H1 (cell line): Measurements from ENCODE around the gene PDE1A. TPM values are rescaled to one million over a fixed set of nuclear protein-coding genes. Genes with fewer than 3 reads are reported as not detected.

Source experiments
- CTCF ChIA-PET: fragments of 300-600 bp; sonication (Branson Sonifier 250); formaldehyde crosslinking; loops from one replicate; lab custom pipeline; 2021; ENCODE audit not compliant: partially characterized antibody; lab: Charles Lee
- POLR2A ChIA-PET: fragments of 300-600 bp; sonication (Branson Sonifier 250); formaldehyde crosslinking; loops from one replicate; lab custom pipeline; 2021; ENCODE audit warnings: inconsistent platforms; ENCODE audit not compliant: partially characterized antibody; lab: Charles Lee
- DNase-seq, 2 experiments: peaks; one replicate each; pipeline versions ENCODE4 v3.0.0 to v3.0.0-alpha.2; 2010 to 2022; ENCODE audit warnings: low spot score in 2 of 2, low read depth in 1 of 2, mixed read lengths in 1 of 2
- FAIRE-seq: peaks from 2 replicates; lab custom pipeline; 2011; peaks lifted over from hg19 to GRCh38; lab: Jason Lieb, UNC
- H2AFZ ChIP-seq: 2 replicates; pipeline ENCODE4 v1.8.1; 2012; ENCODE audit warnings: low read length, inconsistent platforms
- H2AK5ac ChIP-seq: 2 replicates; pipeline ENCODE4 v1.6.1; 2013; ENCODE audit warnings: low read depth, low read length
- H2BK120ac ChIP-seq: replicated peaks from 2 replicates; pipeline ENCODE3; 2013; ENCODE audit warnings: low read depth, low read length, inconsistent platforms
- H2BK12ac ChIP-seq: 2 replicates; pipeline ENCODE4 v1.6.1; 2013; ENCODE audit warnings: low read depth, low read length
- H2BK15ac ChIP-seq: 2 replicates; pipeline ENCODE4 v1.6.1; 2013; ENCODE audit warnings: low read length
- H2BK20ac ChIP-seq: 2 replicates; pipeline ENCODE4 v1.6.1; 2013; ENCODE audit warnings: low read length
- H2BK5ac ChIP-seq: 2 replicates; pipeline ENCODE4 v1.6.1; 2013; ENCODE audit warnings: low read depth, low read length
- H3K14ac ChIP-seq: 2 replicates; pipeline ENCODE4 v1.6.1; 2013; ENCODE audit warnings: inconsistent platforms; ENCODE audit not compliant: insufficient read length
- H3K18ac ChIP-seq: 2 replicates; pipeline ENCODE4 v1.6.1; 2013; ENCODE audit warnings: low read length; ENCODE audit errors: extremely low read depth
- H3K23ac ChIP-seq: 2 replicates; pipeline ENCODE4 v1.6.1; 2013; ENCODE audit warnings: inconsistent platforms; ENCODE audit not compliant: insufficient read length
- H3K23me2 ChIP-seq: 2 replicates; pipeline ENCODE4 v1.6.1; 2013; ENCODE audit warnings: low read depth, low read length
- H3K27ac ChIP-seq: 2 replicates; pipeline ENCODE4 v1.6.1; 2011; ENCODE audit warnings: low read depth, low read length, inconsistent platforms
- H3K27me3 ChIP-seq, 4 experiments: replicated peaks in 1 of 4; 1 replicate in 1 of 4; 2 replicates in 3 of 4; pipeline versions ENCODE4 v1.6.1 to v1.8.1; 2011 to 2013; ENCODE audit warnings: low read length in 3 of 4, mild to moderate bottlenecking in 3 of 4, inconsistent platforms in 2 of 4, mixed read lengths in 2 of 4, moderate library complexity in 1 of 4; ENCODE audit not compliant: control insufficient read depth in 3 of 4, insufficient read depth in 3 of 4; ENCODE audit errors: extremely low read depth in 1 of 4
- H3K36me3 ChIP-seq, 4 experiments: 2 replicates each; pipeline versions ENCODE4 v1.6.1 to v1.8.1; 2011 to 2013; ENCODE audit warnings: mild to moderate bottlenecking in 4 of 4, low read length in 3 of 4, moderate library complexity in 2 of 4, control low read depth in 1 of 4, inconsistent platforms in 1 of 4; ENCODE audit not compliant: insufficient read depth in 4 of 4, control insufficient read depth in 2 of 4
- H3K4ac ChIP-seq: replicated peaks from 2 replicates; pipeline ENCODE3; 2013; ENCODE audit warnings: low read length, low read depth, mixed read lengths, inconsistent platforms; ENCODE audit not compliant: insufficient read length
- H3K4me1 ChIP-seq, 4 experiments: replicated peaks in 1 of 4; 1 replicate in 1 of 4; 2 replicates in 3 of 4; pipeline versions ENCODE4 v1.6.1 to v1.8.1; 2011 to 2013; ENCODE audit warnings: low read length in 3 of 4, inconsistent platforms in 2 of 4, mixed read lengths in 1 of 4; ENCODE audit not compliant: insufficient read depth in 4 of 4, control insufficient read depth in 3 of 4
- H3K4me2 ChIP-seq, 2 experiments: 2 replicates each; pipeline versions ENCODE4 v1.6.1 to v1.8.1; 2011 to 2013; ENCODE audit warnings: low read depth in 2 of 2, low read length in 2 of 2, control low read depth in 1 of 2, inconsistent platforms in 1 of 2, mild to moderate bottlenecking in 1 of 2; ENCODE audit not compliant: insufficient read depth in 1 of 2
- H3K4me3 ChIP-seq, 4 experiments: fragments of 200-600, 300-600 bp in 1 of 4; sonication (generic), shearing (Covaris generic), sonication (Bioruptor Twin) in 1 of 4; 2 replicates each; pipeline versions ENCODE4 v1.5.1 to v1.8.1; 2011 to 2016; ENCODE audit warnings: low read length in 4 of 4, low read depth in 3 of 4, control low read depth in 2 of 4, inconsistent platforms in 2 of 4, mild to moderate bottlenecking in 2 of 4, mixed read lengths in 1 of 4, moderate library complexity in 1 of 4; ENCODE audit not compliant: insufficient read depth in 2 of 4; ENCODE audit errors: extremely low read depth in 1 of 4
- H3K56ac ChIP-seq: replicated peaks from 2 replicates; pipeline ENCODE3; 2013; ENCODE audit warnings: low read depth, mild to moderate bottlenecking, mixed read lengths, low read length, inconsistent platforms; ENCODE audit not compliant: insufficient read length
- H3K79me1 ChIP-seq: 2 replicates; pipeline ENCODE4 v1.6.1; 2013; ENCODE audit warnings: low read depth, low read length, control low read depth
- H3K79me2 ChIP-seq, 2 experiments: 2 replicates each; pipeline versions ENCODE4 v1.6.1 to v1.8.1; 2012 to 2013; ENCODE audit warnings: low read length in 2 of 2, mild to moderate bottlenecking in 2 of 2, inconsistent platforms in 1 of 2; ENCODE audit not compliant: insufficient read depth in 2 of 2, control insufficient read depth in 1 of 2
- H3K9ac ChIP-seq, 4 experiments: replicated peaks in 1 of 4; 1 replicate in 1 of 4; 2 replicates in 3 of 4; pipeline versions ENCODE4 v1.6.1 to v1.8.1; 2011 to 2013; ENCODE audit warnings: low read depth in 3 of 4, low read length in 3 of 4, control low read depth in 2 of 4, mild to moderate bottlenecking in 2 of 4, moderate library complexity in 2 of 4, inconsistent platforms in 1 of 4; ENCODE audit errors: extremely low read depth in 1 of 4
- H3K9me3 ChIP-seq, 2 experiments: 2 replicates each; pipeline versions ENCODE4 v1.6.1 to v1.8.1; 2012 to 2013; ENCODE audit warnings: mild to moderate bottlenecking in 2 of 2, moderate library complexity in 2 of 2, control low read depth in 1 of 2, inconsistent platforms in 1 of 2, low read depth in 1 of 2, low read length in 1 of 2, mixed read lengths in 1 of 2; ENCODE audit not compliant: insufficient read depth in 2 of 2
- H4K20me1 ChIP-seq, 2 experiments: replicated peaks in 1 of 2; 2 replicates each; pipeline versions ENCODE3 to v1.8.1; 2011 to 2013; ENCODE audit warnings: inconsistent platforms in 2 of 2, low read length in 2 of 2, mild to moderate bottlenecking in 1 of 2; ENCODE audit not compliant: insufficient read depth in 2 of 2, control insufficient read depth in 1 of 2
- H4K5ac ChIP-seq: 2 replicates; pipeline ENCODE4 v1.6.1; 2013; ENCODE audit warnings: low read length, low read depth, mixed read lengths, inconsistent platforms; ENCODE audit not compliant: insufficient read length
- H4K8ac ChIP-seq: 2 replicates; pipeline ENCODE4 v1.8.0; 2013; ENCODE audit warnings: mild to moderate bottlenecking, moderate library complexity, low read length, inconsistent platforms; ENCODE audit not compliant: insufficient read depth; ENCODE audit errors: extremely low read depth
- H4K91ac ChIP-seq: replicated peaks from 2 replicates; pipeline ENCODE3; 2013; ENCODE audit warnings: low read length, mixed read lengths, inconsistent platforms; ENCODE audit not compliant: insufficient read length
- GTF2F1 ChIP-seq: IDR thresholded peaks from 2 replicates; pipeline ENCODE4 v1.6.1; 2012; ENCODE audit warnings: low read depth, low read length, improper control_type of control experiment, borderline replicate concordance
- POLR2A ChIP-seq, 2 experiments: IDR thresholded peaks; 1 replicate in 1 of 2; 2 replicates in 1 of 2; pipeline ENCODE4 v1.6.1; 2011; ENCODE audit warnings: low read depth in 2 of 2, low read length in 2 of 2, mild to moderate bottlenecking in 2 of 2; ENCODE audit errors: control extremely low read depth in 1 of 2
- RAD21 ChIP-seq, 2 experiments: IDR thresholded peaks in 1 of 2; conservative IDR thresholded peaks in 1 of 2; 2 replicates each; pipeline ENCODE4 v1.6.1; 2011; ENCODE audit warnings: low read depth in 2 of 2, low read length in 2 of 2, improper control_type of control experiment in 1 of 2, inconsistent platforms in 1 of 2, mild to moderate bottlenecking in 1 of 2, moderate library complexity in 1 of 2
- SIX5 ChIP-seq: IDR thresholded peaks from 2 replicates; pipeline ENCODE4 v1.6.1; 2011; ENCODE audit warnings: mild to moderate bottlenecking, low read depth, low read length
- SP2 ChIP-seq: IDR thresholded peaks from 2 replicates; pipeline ENCODE4 v1.6.1; 2012; ENCODE audit warnings: mild to moderate bottlenecking, low read length, inconsistent platforms
- SRF ChIP-seq: IDR thresholded peaks from 2 replicates; pipeline ENCODE4 v1.6.1; 2011; ENCODE audit warnings: mild to moderate bottlenecking, low read depth, low read length, moderate library complexity
- WGBS, 2 experiments: shearing (Covaris generic) in 1 of 2; methylation state at CpG; one replicate each; pipeline versions ENCODE4 v1.1.6 to v1.1.7; 2013 to 2015; ENCODE audit warnings: low lambda C conversion rate in 2 of 2, mixed read lengths in 2 of 2, inconsistent platforms in 1 of 2, low coverage in 1 of 2, missing lambda C conversion rate in 1 of 2; ENCODE audit not compliant: insufficient replicate concordance in 2 of 2, insufficient coverage in 1 of 2, insufficient read length in 1 of 2; ENCODE audit errors: extremely low coverage in 1 of 2, missing lambda C conversion rate in 1 of 2; 5-methylcytosine and 5-hydroxymethylcytosine counted together
- polyA plus RNA-seq, 7 experiments: library from polyadenylated mRNA; depleted of rRNA in 3 of 7; stranded (reverse) in 5 of 7; unstranded in 2 of 7; fragments of >200 nt in 5 of 7; fragments of 200-250 nt in 2 of 7; gene quantifications; 1 replicate in 5 of 7; 2 replicates in 1 of 7; 4 replicates in 1 of 7; pipeline versions ENCODE4 v1.2.1 to v1.2.3, GENCODE V29; 2011 to 2013; ENCODE audit warnings: missing spikeins in 2 of 7, mixed read lengths in 2 of 7
- total RNA-seq: library from RNA; stranded (reverse); fragmentation: NEBNext Ultra II Directional; extraction: Animal tissue kit (Norgen Biotek cat#: 25700); gene quantifications from 2 replicates; pipeline ENCODE4 v1.2.1, GENCODE V29; 2021

PDE1A gene
- total and polyA plus RNA-seq, 2 of the 8 experiments (the other 6 are each of a cell fraction or from before 2014, with no cell fraction given) = 0.34 TPM; not detected in 1

GRCh38 chr2:182404975-182405561 is 21.8 kb downstream of the PDE1A start:
- H3K4me3 ChIP-seq = no peak overlapping the region
- H2BK20ac ChIP-seq = no peak overlapping the region
- ChIA-PET POLR2A (no interaction called here), CTCF (interaction anchor here (0.6 kb wide), 1 partner anchor 119 kb away, joined by 6 read pairs; no protein-coding TSS in a partner anchor)
- no peaks in the 10 kb centered on the region for H3K79me2 ChIP-seq
- WGBS, 2 experiments = 88% methylated on average over 2 of the region's 2 CpGs; no CpG with 5 or more reads in 1 of the 2 experiments
- no peaks in the 10 kb centered on the region for H3K9me3 ChIP-seq
- DNase-seq (no peak), FAIRE-seq (no peak)
- H3K9ac ChIP-seq = no peak overlapping the region
- H3K23me2 ChIP-seq = no peaks in the 10 kb centered on the region
- H2AFZ ChIP-seq = no peak overlapping the region
- no peak overlapping the region for H2BK120ac ChIP-seq
- H4K91ac ChIP-seq = no peak overlapping the region
- no peak overlapping the region for H3K23ac ChIP-seq
- H3K4me2 ChIP-seq = no peak overlapping the region
- no peaks in the 10 kb centered on the region for H3K27me3 ChIP-seq
- no peak overlapping the region for H2BK15ac ChIP-seq
- H4K5ac ChIP-seq = no peak overlapping the region
- H3K4ac ChIP-seq = no peak overlapping the region
- H2BK12ac ChIP-seq = no peak overlapping the region
- no peaks in the 10 kb centered on the region for H3K4me1 ChIP-seq
- H4K20me1 ChIP-seq = no peaks in the 10 kb centered on the region
- no peak overlapping the region for H2BK5ac ChIP-seq
- no peak overlapping the region for H3K14ac ChIP-seq
- H4K8ac ChIP-seq = no peak overlapping the region
- H3K36me3 ChIP-seq = no peaks in the 10 kb centered on the region
- H3K18ac ChIP-seq = no peak overlapping the region
- no peak overlapping the region for H3K56ac ChIP-seq
- H3K27ac ChIP-seq = no peak overlapping the region
- no peak overlapping the region for H2AK5ac ChIP-seq
- H3K79me1 ChIP-seq = no peaks in the 10 kb centered on the region
- TF ChIP-seq GTF2F1 (no peak), RAD21 (IDR thresholded peaks at IDR 0.05 in 1 of 2, conservative IDR thresholded peaks at IDR 0.05 in 1 of 2; ENCODE audit: low read depth in 2 of 2, low read length in 2 of 2) (no peak), SRF (no peak), SP2 (no peak), POLR2A (IDR thresholded peaks at IDR 0.05; ENCODE audit: control extremely low read depth in 1 of 2, low read depth in 2 of 2, low read length in 2 of 2) (no peak), SIX5 (no peak)
